ENCODE measurements around the gene COBLL1.
"Not testable (repeated sequence)": the region's sequence is repeated elsewhere in the genome, so short reads cannot be mapped to it uniquely, and the experiment has no call there.

Gene COBLL1

DNA sequence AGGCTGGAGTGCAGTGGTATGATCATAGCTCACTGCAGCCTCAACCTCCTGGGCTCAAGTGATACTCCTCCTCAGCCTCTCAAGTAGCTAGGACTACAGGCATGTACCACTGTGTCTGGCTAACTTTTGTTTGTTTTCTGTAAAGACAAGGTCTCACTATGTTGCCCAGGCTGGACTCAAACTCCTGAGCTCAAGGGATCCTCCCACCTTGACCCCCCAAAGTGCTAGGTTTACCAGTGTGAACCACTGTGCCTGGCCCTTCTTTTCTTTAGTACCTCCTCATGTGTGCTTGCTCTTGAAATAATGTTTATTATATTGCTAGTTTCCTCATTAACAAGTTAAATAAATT lies 19.0 kb upstream of the COBLL1 start:
- DNase-seq = no peak
- H3K4me1 ChIP-seq = no peaks in the 10 kb centered on the region
- no peak for TF ChIP-seq CTCF (IDR thresholded peaks at IDR 0.05; ENCODE audit: low read depth, low read length)
- no peaks in the 10 kb centered on the region for H3K27me3 ChIP-seq
- no peaks in the 10 kb centered on the region for H3K36me3 ChIP-seq
- no peaks in the 10 kb centered on the region for H3K9me3 ChIP-seq
- no peak overlapping the region for H3K4me3 ChIP-seq (ENCODE audit: low read depth, low read length)

- H3K4me3 ChIP-seq (ENCODE audit: low read depth, low read length); DNase-seq; H3K27me3 ChIP-seq; H3K36me3 ChIP-seq; H3K4me1 ChIP-seq; H3K9me3 ChIP-seq: not testable (repeated sequence)
These were observed 18.5 kb upstream of the COBLL1 start for GRCh38 chr2:164859906-164860693.

DNA sequence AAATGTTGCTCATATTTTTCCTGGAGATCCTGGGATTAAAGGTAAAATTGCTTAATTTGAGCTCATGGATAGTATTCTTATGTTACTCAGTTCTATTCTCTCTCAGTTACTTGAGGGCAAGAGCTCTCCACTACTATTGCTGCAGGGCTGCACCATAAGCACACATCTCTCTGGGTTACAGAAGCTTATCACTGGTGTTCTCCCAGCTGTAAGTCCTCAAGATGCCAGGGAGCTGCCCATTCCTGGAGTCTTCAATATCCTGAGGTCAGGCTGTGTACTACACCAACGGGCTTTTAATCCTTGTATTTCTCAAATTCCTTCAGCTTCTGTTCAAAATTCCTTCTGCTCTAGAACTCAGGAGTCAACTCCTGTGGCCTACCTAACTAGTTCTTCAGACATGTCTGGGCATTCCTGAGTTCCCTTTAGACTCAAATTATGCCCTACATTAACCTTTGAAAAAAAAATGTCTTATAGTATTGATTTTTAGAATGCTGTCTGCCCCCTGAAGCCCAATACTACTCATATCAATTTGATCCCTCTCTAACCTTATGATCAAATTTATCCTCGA lies 17.7 kb upstream of the COBLL1 start:
- no peak for DNase-seq
- Histone ChIP-seq H3K4me1 (no peaks in the 10 kb centered on the region), H3K27me3 (no peaks in the 10 kb centered on the region), H3K9me3 (no peaks in the 10 kb centered on the region), H3K4me3 (ENCODE audit: low read depth, low read length) (no peak overlapping the region), H3K36me3 (no peaks in the 10 kb centered on the region)
- TF ChIP-seq CTCF (IDR thresholded peaks at IDR 0.05; ENCODE audit: low read depth, low read length) = no peak

GRCh38 chr2:164852086-164852485 lies 10.5 kb upstream of the COBLL1 start:
- no peak overlapping the region for H3K4me3 ChIP-seq (ENCODE audit: low read depth, low read length)
- no peak for TF ChIP-seq CTCF (IDR thresholded peaks at IDR 0.05; ENCODE audit: low read depth, low read length)
- no peaks in the 10 kb centered on the region for H3K4me1 ChIP-seq
- DNase-seq = no peak
- H3K27me3 ChIP-seq = no peaks in the 10 kb centered on the region
- H3K9me3 ChIP-seq = no peaks in the 10 kb centered on the region
- H3K36me3 ChIP-seq = no peaks in the 10 kb centered on the region

GRCh38 chr2:164850235-164850634 lies 8.6 kb upstream of the COBLL1 start:
- Histone ChIP-seq H3K36me3 (no peaks in the 10 kb centered on the region), H3K9me3 (no peaks in the 10 kb centered on the region), H3K4me3 (ENCODE audit: low read depth, low read length) (no peak overlapping the region), H3K4me1 (no peaks in the 10 kb centered on the region), H3K27me3 (no peaks in the 10 kb centered on the region)
- no peak for DNase-seq
- TF ChIP-seq CTCF (IDR thresholded peaks at IDR 0.05; ENCODE audit: low read depth, low read length) = no peak

DNA sequence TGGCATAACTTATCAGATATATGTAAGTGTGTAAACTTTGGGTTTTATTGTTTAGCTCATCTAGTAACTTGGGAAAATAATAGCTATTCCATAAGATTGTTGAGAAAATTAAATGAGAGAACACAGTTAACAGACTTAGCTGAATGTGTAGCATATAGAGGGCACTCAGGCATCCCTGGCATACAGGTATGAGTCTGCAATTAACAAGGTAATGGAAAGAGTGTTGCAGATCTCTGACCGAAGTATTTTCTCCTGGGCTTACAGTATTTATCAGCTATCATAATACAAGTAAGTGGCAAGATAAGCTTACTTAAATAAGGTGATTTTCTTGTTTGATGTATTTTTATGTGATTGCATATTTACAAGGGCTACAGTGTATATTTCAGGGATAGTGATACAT lies 7.9 kb upstream of the COBLL1 start:
- H3K4me3 ChIP-seq (ENCODE audit: low read depth, low read length) = no peak overlapping the region
- no peaks in the 10 kb centered on the region for H3K27me3 ChIP-seq
- DNase-seq = no peak
- TF ChIP-seq CTCF (IDR thresholded peaks at IDR 0.05; ENCODE audit: low read depth, low read length) = no peak
- H3K4me1 ChIP-seq = no peaks in the 10 kb centered on the region
- no peaks in the 10 kb centered on the region for H3K36me3 ChIP-seq
- H3K9me3 ChIP-seq = no peaks in the 10 kb centered on the region
